PFSK-1 (cell line): ENCODE data around the gene FAM13A.

Source experiments
- FOXP2 ChIP-seq: optimal IDR thresholded peaks from 2 replicates; pipeline ENCODE3; 2011; ENCODE audit warnings: borderline replicate concordance, control low read depth, inconsistent platforms; ENCODE audit not compliant: insufficient read depth; ENCODE audit errors: extremely low read length, extremely low read depth
- POLR2AphosphoS5 ChIP-seq: IDR thresholded peaks from 2 replicates; pipeline ENCODE4 v1.6.1; 2012; ENCODE audit warnings: low read depth, mild to moderate bottlenecking, control low read depth, low read length, moderate library complexity
- SIN3A ChIP-seq: IDR thresholded peaks from 2 replicates; pipeline ENCODE4 v1.6.1; 2012; ENCODE audit warnings: mild to moderate bottlenecking, low read length, moderate library complexity, borderline replicate concordance; ENCODE audit not compliant: insufficient read depth
- TAF1 ChIP-seq: IDR thresholded peaks from 2 replicates; pipeline ENCODE4 v1.6.1; 2012; ENCODE audit warnings: low read length, control low read depth, borderline replicate concordance; ENCODE audit not compliant: insufficient read depth
- TF ChIP-seq, protein P1 (sequence below), 2 experiments: IDR thresholded peaks; 2 replicates each; pipeline versions ENCODE4 v1.6.1 to v1.8.0; 2011 to 2012; ENCODE audit warnings: low read depth in 2 of 2, low read length in 2 of 2, control low read depth in 1 of 2, inconsistent platforms in 1 of 2, mild to moderate bottlenecking in 1 of 2, moderate library complexity in 1 of 2; ENCODE audit not compliant: insufficient read depth in 1 of 2

DNA sequence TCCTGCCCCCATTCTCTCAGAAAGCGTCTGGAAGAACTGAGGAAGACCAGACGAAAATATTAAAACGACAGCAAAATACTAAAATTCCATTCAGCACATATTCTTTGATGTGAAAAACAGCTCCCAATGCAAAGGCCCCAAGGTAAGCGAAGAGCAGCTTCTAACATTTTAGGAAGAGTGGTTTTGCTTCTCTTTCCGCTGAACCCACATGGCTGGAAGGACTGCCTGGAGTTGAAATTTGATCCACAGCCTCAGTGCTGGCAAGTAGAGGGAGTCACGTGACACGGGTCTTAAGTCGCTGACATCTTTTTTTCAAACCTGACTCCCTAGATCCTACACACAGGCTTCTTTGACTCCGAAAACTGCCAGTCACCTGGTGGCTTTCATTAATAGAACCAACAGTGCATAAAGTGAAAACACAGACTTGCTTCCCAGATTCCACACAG is at the start of gene FAM13A:
- TF ChIP-seq, protein P1, sequence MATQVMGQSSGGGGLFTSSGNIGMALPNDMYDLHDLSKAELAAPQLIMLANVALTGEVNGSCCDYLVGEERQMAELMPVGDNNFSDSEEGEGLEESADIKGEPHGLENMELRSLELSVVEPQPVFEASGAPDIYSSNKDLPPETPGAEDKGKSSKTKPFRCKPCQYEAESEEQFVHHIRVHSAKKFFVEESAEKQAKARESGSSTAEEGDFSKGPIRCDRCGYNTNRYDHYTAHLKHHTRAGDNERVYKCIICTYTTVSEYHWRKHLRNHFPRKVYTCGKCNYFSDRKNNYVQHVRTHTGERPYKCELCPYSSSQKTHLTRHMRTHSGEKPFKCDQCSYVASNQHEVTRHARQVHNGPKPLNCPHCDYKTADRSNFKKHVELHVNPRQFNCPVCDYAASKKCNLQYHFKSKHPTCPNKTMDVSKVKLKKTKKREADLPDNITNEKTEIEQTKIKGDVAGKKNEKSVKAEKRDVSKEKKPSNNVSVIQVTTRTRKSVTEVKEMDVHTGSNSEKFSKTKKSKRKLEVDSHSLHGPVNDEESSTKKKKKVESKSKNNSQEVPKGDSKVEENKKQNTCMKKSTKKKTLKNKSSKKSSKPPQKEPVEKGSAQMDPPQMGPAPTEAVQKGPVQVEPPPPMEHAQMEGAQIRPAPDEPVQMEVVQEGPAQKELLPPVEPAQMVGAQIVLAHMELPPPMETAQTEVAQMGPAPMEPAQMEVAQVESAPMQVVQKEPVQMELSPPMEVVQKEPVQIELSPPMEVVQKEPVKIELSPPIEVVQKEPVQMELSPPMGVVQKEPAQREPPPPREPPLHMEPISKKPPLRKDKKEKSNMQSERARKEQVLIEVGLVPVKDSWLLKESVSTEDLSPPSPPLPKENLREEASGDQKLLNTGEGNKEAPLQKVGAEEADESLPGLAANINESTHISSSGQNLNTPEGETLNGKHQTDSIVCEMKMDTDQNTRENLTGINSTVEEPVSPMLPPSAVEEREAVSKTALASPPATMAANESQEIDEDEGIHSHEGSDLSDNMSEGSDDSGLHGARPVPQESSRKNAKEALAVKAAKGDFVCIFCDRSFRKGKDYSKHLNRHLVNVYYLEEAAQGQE (IDR thresholded peaks at IDR 0.05; ENCODE audit: insufficient read depth in 1 of 2, low read depth in 2 of 2, low read length in 2 of 2), result no peak
- peak; percentile 80 for TF ChIP-seq POLR2AphosphoS5
- peak; percentile 83; the same call in 1 of the 2 replicates for TF ChIP-seq TAF1
- 0 out of 2 replicates have a peak, but pooled peaks have one; percentile 32 for TF ChIP-seq SIN3A
- TF ChIP-seq FOXP2, result no peak
